ENCODE results near the gene AHCYL1. TPM values are rescaled to one million over a fixed set of nuclear protein-coding genes. Genes with fewer than 3 reads are reported as not detected.
A peak's percentile ranks its signal among the peaks of the same experiment; 100 is the strongest.

Gene AHCYL1
- total RNA-seq, 6 experiments from 2014 or later, result 51.4 to 77.5 (median 56.0) TPM

DNA sequence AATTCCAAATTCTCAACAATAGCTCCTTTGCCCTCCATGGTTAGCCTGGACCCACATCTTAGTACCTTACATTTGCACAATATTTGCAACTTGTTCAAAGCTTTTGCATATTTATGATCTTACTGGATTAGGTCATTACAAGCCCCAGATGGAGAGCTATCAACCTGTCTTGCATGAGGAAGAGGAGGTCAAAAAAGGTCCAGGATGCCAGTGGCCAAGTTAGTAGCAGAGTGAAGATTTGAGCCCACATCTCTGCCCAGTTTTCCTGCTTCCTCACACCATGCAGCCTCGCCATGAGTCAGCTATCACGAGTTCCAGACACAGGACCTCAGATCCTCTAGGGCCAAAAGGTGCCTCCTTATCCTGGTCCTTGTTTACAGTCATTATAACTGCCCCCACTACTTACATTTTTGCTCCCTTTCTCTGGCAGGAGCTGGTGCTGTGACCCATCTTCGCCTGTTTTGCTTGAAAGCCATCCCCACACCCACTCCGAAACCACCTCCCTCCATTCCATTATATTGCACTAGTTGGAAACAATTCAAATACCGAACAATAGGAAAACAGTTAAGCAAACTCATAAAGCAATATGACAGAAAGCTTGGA, 5.0 kb upstream of the AHCYL1 start:
- 65% methylated on average over 5 of the region's 5 CpGs for WGBS (ENCODE audit: insufficient coverage, low coverage, low lambda C conversion rate, missing lambda C conversion rate)
- Histone ChIP-seq H3K4me1 (peaks cover 0 to 38% (median 13%) of the 10 kb centered on the region in 4 donors), H3K4me3 (no peak overlapping the region), H3K9me3 (no peaks in the 10 kb centered on the region), H3K36me3 (no peaks in the 10 kb centered on the region), H3K27ac (no peak overlapping the region), H3K27me3 (no peaks in the 10 kb centered on the region)
- ATAC-seq, result peak in 2 of 4 donors; percentile 5 to 19
- TF ChIP-seq, protein P1, sequence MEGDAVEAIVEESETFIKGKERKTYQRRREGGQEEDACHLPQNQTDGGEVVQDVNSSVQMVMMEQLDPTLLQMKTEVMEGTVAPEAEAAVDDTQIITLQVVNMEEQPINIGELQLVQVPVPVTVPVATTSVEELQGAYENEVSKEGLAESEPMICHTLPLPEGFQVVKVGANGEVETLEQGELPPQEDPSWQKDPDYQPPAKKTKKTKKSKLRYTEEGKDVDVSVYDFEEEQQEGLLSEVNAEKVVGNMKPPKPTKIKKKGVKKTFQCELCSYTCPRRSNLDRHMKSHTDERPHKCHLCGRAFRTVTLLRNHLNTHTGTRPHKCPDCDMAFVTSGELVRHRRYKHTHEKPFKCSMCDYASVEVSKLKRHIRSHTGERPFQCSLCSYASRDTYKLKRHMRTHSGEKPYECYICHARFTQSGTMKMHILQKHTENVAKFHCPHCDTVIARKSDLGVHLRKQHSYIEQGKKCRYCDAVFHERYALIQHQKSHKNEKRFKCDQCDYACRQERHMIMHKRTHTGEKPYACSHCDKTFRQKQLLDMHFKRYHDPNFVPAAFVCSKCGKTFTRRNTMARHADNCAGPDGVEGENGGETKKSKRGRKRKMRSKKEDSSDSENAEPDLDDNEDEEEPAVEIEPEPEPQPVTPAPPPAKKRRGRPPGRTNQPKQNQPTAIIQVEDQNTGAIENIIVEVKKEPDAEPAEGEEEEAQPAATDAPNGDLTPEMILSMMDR (IDR thresholded peaks at IDR 0.05), result no peak
- TF ChIP-seq POLR2A (IDR thresholded peaks at IDR 0.05), result no peak
- intact Hi-C loops (cut with DNase I), result loop anchor here (5.0 to 10.0 kb wide), 2 partner anchors 65 to 202 kb away; partner anchors contain the start of gene CSF1 (in 1 of the 2)
- DNase-seq, result no peak

DNA sequence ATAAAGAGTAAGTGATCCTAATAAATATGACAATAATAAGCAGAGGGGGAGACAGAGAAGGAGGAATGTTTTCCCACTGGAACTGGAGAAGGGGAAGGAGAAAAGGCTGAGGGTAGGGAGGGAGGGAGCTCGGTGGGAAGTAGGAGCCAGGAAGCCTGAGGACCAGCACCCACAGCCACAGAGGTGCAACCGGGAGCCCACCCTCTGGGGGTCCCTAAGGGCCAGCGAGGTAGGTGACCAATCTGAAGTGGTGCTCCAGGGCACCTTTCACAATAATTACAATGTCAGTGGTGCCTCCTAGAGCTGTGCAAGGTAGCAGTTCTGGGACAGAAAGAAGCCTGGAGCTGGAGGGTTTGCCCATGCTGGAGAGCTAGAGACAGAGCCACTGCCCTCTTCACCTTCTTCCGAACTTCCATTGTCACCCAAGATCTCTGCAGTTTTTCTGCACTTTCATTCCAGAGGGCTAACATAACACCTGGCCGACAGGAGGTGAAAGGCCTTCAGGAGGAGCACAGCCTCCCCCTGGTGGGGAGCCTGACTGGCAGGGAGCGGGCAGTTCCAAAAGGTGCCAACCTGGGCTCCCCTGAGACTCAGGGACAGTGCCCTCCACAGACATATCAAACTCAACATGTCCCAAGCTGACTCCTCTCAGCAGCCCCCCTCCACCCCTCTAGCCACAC, 4.1 kb upstream of the AHCYL1 start:
- intact Hi-C loops (cut with DNase I), result loop anchor here (5.0 kb wide), 1 partner anchor 203 kb away; no protein-coding TSS in a partner anchor
- WGBS (ENCODE audit: insufficient coverage, low coverage, low lambda C conversion rate, missing lambda C conversion rate), result 44% methylated on average over 2 of the region's 6 CpGs
- TF ChIP-seq, protein P1 (IDR thresholded peaks at IDR 0.05), result peak; percentile 63 to 76 (median 72)
- no peak for TF ChIP-seq POLR2A (IDR thresholded peaks at IDR 0.05)
- H3K27ac ChIP-seq, result no peak overlapping the region
- H3K9me3 ChIP-seq, result no peaks in the 10 kb centered on the region
- peak; percentile 67 to 70 (median 69) for DNase-seq
- no peak overlapping the region for H3K4me3 ChIP-seq
- H3K4me1 ChIP-seq, result peaks cover 0 to 38% (median 13%) of the 10 kb centered on the region in 4 donors
- ATAC-seq, result peak; percentile 8 to 45 (median 39)
- H3K27me3 ChIP-seq, result no peaks in the 10 kb centered on the region
- H3K36me3 ChIP-seq, result no peaks in the 10 kb centered on the region

DNA sequence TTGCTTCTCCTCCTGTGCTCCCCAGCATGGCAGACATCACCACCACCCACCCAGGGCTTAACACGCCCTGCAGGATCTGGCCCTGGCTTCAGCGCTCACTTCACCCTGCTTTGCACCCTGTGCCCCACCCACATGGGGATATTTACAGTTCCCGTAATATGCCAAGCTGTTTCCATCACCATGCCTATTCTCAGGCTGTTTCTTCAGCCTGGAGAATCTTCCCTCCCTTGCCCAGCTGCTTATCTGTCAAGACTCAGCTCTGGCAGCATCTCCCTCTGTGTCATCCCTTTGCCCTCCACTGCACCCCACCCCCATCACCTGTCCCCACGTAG, 3.6 kb upstream of the AHCYL1 start:
- Histone ChIP-seq H3K27me3 (no peaks in the 10 kb centered on the region), H3K4me3 (no peak overlapping the region), H3K4me1 (peaks cover 0 to 42% (median 13%) of the 10 kb centered on the region in 4 donors), H3K9me3 (no peaks in the 10 kb centered on the region), H3K27ac (no peak overlapping the region), H3K36me3 (no peaks in the 10 kb centered on the region)
- TF ChIP-seq POLR2A (IDR thresholded peaks at IDR 0.05), result no peak
- TF ChIP-seq, protein P1 (IDR thresholded peaks at IDR 0.05), result no peak
- no peak for DNase-seq
- WGBS (ENCODE audit: insufficient coverage, low coverage, low lambda C conversion rate, missing lambda C conversion rate), result 59% methylated on average over 3 of the region's 4 CpGs
- no peak for ATAC-seq
- intact Hi-C loops (cut with DNase I), result loop anchor here (5.0 kb wide), 1 partner anchor 204 kb away; no protein-coding TSS in a partner anchor

- peak overlapping the region in 2 of 3 donors; percentile 62 to 64 for H3K27ac ChIP-seq
- H3K36me3 ChIP-seq, result no peaks in the 10 kb centered on the region
- WGBS (ENCODE audit: insufficient coverage, low coverage, low lambda C conversion rate, missing lambda C conversion rate), result 12% methylated on average over 5 of the region's 5 CpGs
- ATAC-seq (peak in 3 of 4 donors; percentile 2 to 20 (median 13)), DNase-seq (no peak)
- no peaks in the 10 kb centered on the region for H3K9me3 ChIP-seq
- no peak overlapping the region for H3K4me3 ChIP-seq
- TF ChIP-seq, protein P1 (IDR thresholded peaks at IDR 0.05), result no peak
- TF ChIP-seq POLR2A (IDR thresholded peaks at IDR 0.05), result no peak
- H3K4me1 ChIP-seq, result peaks cover 0 to 67% (median 23%) of the 10 kb centered on the region in 4 donors
- intact Hi-C loops (cut with DNase I), result loop anchor here (5.0 kb wide), 1 partner anchor 206 kb away; no protein-coding TSS in a partner anchor
- no peaks in the 10 kb centered on the region for H3K27me3 ChIP-seq
These were observed 980 bp upstream of the AHCYL1 start for GRCh38 chr1:109983380-109984189.
